ENCODE data around the gene RGS12. TPM values are rescaled to one million over a fixed set of nuclear protein-coding genes. Genes with fewer than 3 reads are reported as not detected.

RGS12 gene
- total RNA-seq, 1 donor from 2014 or later: 13.4 TPM

DNA sequence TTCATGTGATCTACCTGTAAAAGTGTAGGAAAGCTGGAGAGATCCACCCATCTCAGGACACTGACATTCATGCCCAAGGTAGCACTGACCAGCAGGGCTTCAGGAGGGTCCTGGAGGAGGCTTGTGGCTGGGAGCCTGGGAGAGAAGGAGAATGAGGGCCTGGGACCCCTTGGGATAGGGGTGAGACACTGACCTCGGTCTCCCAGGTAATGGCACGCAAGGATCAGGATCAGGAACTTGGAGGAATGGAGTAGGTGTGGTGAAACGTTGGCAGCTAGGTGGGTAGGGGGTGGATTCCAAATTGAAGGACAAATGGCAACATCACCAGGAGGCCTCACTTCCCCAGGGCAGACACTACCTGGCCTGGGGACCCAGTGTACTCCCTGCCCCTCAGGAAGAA, 12.4 kb upstream of the RGS12 start:
- no peak for DNase-seq
- H3K36me3 ChIP-seq: no peaks in the 10 kb centered on the region
- TF ChIP-seq, protein P1, sequence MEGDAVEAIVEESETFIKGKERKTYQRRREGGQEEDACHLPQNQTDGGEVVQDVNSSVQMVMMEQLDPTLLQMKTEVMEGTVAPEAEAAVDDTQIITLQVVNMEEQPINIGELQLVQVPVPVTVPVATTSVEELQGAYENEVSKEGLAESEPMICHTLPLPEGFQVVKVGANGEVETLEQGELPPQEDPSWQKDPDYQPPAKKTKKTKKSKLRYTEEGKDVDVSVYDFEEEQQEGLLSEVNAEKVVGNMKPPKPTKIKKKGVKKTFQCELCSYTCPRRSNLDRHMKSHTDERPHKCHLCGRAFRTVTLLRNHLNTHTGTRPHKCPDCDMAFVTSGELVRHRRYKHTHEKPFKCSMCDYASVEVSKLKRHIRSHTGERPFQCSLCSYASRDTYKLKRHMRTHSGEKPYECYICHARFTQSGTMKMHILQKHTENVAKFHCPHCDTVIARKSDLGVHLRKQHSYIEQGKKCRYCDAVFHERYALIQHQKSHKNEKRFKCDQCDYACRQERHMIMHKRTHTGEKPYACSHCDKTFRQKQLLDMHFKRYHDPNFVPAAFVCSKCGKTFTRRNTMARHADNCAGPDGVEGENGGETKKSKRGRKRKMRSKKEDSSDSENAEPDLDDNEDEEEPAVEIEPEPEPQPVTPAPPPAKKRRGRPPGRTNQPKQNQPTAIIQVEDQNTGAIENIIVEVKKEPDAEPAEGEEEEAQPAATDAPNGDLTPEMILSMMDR (IDR thresholded peaks at IDR 0.05; ENCODE audit: borderline replicate concordance): no peak
- H3K4me1 ChIP-seq: no peaks in the 10 kb centered on the region
- intact Hi-C loops (cut with micrococcal nuclease): no loop called here
- H3K9me3 ChIP-seq (replicated peaks): peaks cover 12% of the 10 kb centered on the region
- H3K27me3 ChIP-seq (ENCODE audit: low read depth): peaks cover 7% of the 10 kb centered on the region
- no peak overlapping the region for H3K4me3 ChIP-seq
- no peak overlapping the region for H3K27ac ChIP-seq (replicated peaks)

DNA sequence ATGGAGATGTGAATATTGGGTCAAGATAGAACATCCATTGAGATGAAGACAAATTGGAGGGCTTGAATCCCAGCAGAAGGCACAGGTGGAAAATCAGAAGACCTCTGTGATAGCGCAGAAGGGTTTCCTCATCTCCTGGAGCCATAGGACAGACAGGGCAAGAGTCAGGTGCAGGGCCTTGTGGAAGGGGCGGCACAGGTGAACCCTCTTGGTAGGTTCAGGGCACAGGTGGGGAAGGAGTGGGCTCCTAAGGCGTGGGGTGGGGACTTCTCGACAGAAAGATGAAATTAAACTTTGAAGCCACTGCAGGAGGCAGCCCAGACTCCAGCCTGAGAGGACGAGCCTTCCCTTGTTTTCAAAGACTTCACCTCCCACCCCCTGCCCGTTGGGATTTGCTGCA, 9.3 kb upstream of the RGS12 start:
- no peak overlapping the region for H3K27ac ChIP-seq (replicated peaks)
- peaks cover 24% of the 10 kb centered on the region for H3K27me3 ChIP-seq (ENCODE audit: low read depth)
- peaks cover 12% of the 10 kb centered on the region for H3K9me3 ChIP-seq (replicated peaks)
- TF ChIP-seq, protein P1 (IDR thresholded peaks at IDR 0.05; ENCODE audit: borderline replicate concordance): no peak
- H3K36me3 ChIP-seq: no peaks in the 10 kb centered on the region
- intact Hi-C loops (cut with micrococcal nuclease): no loop called here
- H3K4me1 ChIP-seq: peaks cover 14% of the 10 kb centered on the region
- no peak for DNase-seq
- H3K4me3 ChIP-seq: no peak overlapping the region

DNA sequence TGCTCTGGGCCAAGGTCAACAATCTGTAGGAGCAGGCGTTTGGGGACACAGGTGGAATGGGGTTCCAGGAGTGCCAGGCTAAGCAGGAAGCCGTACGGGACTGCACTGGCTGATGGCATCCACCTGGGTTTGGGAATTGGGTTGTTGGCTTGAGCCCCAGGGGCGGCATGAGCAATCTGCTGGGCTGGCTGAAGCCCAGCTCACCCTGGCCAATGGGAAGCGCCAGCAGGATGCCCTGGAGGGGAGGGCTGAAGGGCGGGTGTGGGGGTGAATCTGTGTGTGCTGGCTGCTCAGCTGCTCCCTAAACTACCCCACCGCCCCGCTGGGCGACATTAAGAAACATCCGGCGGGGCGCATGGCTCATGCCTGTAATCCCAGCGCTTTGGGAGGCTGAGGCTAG, 8.9 kb upstream of the RGS12 start:
- H3K27ac ChIP-seq (replicated peaks): no peak overlapping the region
- H3K4me1 ChIP-seq: peaks cover 18% of the 10 kb centered on the region
- H3K27me3 ChIP-seq (ENCODE audit: low read depth): peaks cover 24% of the 10 kb centered on the region
- no peak overlapping the region for H3K4me3 ChIP-seq
- H3K9me3 ChIP-seq (replicated peaks): peaks cover 12% of the 10 kb centered on the region
- intact Hi-C loops (cut with micrococcal nuclease): no loop called here
- no peak for DNase-seq
- no peaks in the 10 kb centered on the region for H3K36me3 ChIP-seq
- TF ChIP-seq, protein P1 (IDR thresholded peaks at IDR 0.05; ENCODE audit: borderline replicate concordance): no peak

DNA sequence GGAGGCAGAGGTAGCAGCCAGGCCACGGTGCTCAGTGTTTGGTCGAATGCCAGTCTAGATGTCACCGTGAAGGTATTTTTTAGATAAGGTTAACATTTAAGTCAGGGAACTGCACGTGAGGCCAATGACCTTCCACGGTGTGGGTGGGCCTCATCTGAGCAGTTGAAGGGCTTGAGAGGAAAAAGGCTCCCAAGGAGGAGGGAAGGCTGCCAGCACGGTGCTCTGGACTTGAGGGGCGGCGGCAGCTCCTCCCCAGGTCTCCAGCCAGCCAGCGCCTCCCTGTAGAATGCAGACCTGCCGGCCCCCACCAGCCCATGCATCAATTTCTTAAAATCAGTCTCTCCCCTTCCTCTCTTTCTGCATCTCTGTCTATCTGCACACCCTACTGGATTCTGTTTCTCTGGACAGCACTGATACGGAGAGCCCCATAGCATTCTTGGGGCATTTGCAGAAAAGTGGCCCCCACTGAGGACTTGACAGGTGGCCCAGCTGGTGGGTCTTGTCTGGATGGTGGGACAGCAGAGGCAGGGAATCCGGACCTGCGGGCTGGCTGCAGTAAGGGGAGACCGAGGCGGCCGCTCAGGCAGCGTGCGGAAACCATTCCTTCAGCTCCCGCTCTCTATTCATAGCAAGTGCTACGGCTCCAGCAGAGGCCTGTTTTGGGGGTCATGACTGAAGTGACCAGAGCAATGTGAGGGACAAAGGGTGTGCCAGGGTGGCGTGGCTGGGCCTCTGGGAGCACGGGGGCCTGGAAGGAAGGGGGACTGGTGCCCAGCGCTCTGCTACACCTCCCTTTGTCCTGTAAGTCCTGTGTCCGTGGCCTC, 7.9 kb upstream of the RGS12 start:
- H3K36me3 ChIP-seq: no peaks in the 10 kb centered on the region
- peaks cover 24% of the 10 kb centered on the region for H3K27me3 ChIP-seq (ENCODE audit: low read depth)
- no peak overlapping the region for H3K27ac ChIP-seq (replicated peaks)
- TF ChIP-seq, protein P1 (IDR thresholded peaks at IDR 0.05; ENCODE audit: borderline replicate concordance): no peak
- peaks cover 12% of the 10 kb centered on the region for H3K9me3 ChIP-seq (replicated peaks)
- DNase-seq: no peak
- peaks cover 22% of the 10 kb centered on the region for H3K4me1 ChIP-seq
- intact Hi-C loops (cut with micrococcal nuclease): no loop called here
- H3K4me3 ChIP-seq: no peak overlapping the region

DNA sequence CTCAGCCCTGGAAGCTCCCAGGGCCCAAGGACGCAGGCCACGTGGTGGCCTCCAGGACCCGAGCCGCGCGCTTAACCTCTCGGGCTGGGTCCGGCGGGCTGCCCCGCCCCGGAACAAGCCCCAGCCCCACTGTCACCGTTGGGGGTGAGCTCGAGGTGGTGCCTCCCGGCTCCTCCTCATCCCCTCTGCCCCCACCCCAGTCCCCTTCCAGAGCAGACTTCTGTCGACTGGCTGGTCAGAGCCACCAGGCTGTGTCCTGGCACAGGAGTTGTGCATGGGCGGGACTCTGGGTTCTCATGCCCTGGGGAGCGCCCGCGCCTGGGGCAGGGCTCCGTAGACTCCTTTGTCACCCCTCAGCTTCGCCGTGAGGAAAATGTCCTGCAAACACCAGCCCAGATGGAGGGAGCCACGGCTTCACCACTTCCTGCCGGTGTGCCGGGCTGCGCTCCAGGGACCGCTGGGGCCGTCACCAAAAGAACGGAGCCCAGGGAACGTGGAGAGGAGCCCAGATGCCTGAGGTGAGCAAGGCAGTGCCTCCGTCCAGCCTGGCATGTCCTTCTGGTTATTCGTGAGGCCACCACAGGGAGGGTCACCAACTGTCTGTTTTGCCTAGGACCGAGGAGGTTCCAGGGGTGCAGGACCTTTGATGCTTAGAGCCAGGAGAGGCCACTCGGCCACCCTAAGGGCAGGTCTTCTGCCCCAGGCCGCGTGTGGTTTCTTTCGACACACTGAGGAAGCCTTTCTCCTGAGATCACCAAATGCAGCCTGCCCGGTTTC, 7.1 kb upstream of the RGS12 start:
- Histone ChIP-seq H3K4me1 (peaks cover 23% of the 10 kb centered on the region), H3K4me3 (no peak overlapping the region), H3K27ac (replicated peaks) (no peak overlapping the region), H3K36me3 (no peaks in the 10 kb centered on the region), H3K9me3 (replicated peaks) (peaks cover 12% of the 10 kb centered on the region), H3K27me3 (ENCODE audit: low read depth) (peaks cover 24% of the 10 kb centered on the region)
- DNase-seq: no peak
- intact Hi-C loops (cut with micrococcal nuclease): no loop called here
- TF ChIP-seq, protein P1 (IDR thresholded peaks at IDR 0.05; ENCODE audit: borderline replicate concordance): no peak

Measured in left ventricle myocardium inferior (tissue), 1 donor.